NCI-H128 (cell line): ENCODE data around the gene IFITM1.
"Not testable (repeated sequence)": the region's sequence is repeated elsewhere in the genome, so short reads cannot be mapped to it uniquely, and the experiment has no call there.

Source experiments
- DNase-seq: peaks from one replicate; lab custom pipeline; 2025; ENCODE audit not compliant: unreplicated experiment; lab: John Stamatoyannopoulos, UW

Gene IFITM1

DNA sequence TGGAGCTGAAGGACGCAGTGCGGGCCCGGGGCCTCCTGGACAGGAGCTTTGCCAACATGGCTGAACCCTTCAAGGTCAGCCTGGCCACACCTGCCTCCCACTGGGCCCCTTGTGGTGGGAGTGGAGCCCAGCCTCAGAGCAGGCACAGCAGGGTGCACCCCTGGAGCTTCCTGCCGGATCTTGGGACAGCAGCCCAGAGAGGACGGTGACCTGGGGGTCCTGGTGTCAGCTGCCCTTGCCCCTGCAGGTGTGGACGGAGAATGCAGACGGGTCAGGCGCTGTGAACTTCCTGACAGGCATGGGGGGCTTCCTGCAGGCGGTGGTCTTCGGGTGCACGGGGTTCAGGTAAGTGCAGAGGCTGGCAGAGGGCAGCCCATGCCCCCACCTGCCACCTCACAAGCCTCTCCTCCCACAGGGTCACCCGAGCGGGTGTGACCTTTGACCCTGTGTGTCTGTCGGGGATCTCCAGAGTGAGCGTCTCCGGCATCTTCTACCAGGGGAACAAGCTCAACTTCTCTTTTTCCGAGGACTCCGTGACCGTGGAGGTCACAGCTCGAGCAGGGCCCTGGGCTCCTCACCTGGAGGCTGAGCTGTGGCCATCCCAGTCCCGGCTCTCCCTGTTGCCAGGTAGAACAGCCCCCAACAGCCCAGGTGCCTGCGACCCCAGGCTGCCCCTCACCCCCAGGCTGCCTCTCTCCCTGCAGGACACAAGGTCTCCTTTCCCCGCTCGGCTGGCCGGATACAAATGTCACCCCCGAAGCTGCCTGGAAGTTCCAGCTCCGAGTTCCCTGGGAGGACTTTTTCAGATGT, 19.8 kb upstream of the IFITM1 start:
- no peak for DNase-seq

DNA sequence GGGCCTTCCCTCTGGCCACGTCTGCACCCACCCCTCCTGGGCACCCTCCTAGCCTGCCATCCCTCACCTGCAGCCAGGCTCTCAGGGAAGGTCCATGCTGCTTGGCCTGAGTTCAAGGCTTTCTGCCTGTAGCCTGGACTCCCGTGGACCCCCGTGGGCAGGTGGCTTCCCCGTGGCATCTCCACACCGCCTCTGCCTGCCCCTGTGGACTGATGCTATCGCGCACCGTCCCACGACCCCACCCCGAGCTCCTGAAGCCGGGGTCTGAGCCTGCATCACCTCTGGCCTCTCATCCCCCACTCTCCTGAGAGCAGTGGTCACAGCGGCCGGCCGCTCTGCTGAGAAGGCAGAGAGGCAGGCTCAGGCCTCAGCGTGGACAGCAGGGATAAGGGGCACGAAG, 19.1 kb upstream of the IFITM1 start:
- DNase-seq, result no peak

DNA sequence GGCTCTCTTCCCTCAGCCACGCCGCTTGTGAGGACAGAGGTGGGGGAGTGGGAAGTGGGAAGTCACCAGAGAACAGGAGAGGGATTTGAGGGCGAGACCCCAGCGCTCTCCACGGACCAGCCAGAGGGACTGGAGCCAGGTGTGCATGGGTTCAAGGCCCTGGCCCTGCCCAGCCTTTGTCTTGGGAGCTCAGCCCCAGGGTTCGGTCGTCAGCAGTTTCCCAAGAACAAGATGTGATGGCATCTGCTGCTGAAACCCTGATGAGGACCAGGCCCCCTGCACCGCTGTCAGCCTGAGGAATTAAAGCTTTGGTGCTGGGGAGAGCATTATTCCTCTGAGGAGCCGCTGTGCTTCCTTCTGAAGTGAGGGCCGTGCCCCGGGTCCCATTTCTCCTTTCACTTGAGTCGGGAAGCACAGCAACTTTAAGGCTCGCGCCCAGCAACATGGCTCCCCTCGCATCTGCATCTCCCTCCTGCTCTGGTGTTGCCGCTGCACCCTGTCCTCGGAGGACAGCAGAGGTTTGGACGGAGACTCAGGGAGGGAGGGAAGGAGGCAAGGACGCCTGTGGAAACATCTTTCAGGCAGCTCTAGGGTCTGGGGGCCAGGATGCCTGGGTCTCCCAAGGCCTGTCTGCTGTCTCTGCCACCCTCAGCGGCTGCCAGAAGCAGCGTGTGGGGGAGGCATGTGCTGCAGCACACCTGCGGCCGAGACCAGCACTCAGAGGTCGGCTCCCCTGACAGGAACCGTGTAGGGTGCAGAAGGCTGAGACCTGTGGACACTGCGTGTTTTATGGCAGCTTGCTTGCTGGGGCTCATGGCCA, 18.3 kb upstream of the IFITM1 start:
- DNase-seq, result no peak

DNA sequence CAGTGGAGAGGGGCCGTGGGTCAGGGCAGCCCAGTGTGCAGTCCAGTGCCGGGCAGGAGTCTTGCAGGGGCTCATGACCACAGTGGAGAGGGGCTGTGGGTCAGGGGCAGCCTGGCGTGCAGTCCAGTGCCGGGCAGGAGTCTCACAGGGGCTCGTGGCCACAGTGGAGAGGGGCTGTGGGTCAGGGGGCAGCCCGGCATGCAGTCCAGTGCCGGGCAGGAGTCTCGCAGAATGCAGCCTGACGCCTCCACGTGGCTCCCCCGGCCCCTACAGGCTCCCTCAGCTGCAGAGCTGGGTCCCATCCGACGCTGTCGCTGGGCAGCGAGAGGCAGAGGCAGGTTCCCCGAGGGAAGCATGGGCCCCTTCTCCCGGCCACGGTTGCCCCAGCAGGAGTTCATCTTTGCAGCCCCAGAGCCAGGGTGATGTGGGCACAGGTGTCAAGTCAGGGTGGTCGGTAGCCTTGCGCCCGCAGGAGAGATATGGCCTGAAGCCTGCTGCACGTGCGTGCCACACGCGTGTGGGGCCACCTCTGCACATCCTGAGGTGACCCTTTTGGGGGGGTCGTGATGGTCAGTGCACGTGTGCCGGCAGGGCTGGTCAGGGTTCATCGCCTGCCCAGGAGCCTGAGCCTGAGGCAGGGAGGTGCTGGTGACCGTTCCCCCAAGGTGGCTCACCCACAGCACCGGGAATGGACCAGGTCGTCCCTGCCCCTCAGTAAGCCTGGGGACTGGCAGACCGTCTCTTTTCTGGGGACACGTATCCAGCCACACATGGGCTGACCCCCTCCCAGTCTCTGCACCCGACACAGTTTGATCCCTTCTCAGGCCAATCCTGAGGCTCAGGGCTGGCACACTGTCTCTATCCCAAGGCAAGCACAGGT, 17.4 kb upstream of the IFITM1 start:
- no peak for DNase-seq

DNA sequence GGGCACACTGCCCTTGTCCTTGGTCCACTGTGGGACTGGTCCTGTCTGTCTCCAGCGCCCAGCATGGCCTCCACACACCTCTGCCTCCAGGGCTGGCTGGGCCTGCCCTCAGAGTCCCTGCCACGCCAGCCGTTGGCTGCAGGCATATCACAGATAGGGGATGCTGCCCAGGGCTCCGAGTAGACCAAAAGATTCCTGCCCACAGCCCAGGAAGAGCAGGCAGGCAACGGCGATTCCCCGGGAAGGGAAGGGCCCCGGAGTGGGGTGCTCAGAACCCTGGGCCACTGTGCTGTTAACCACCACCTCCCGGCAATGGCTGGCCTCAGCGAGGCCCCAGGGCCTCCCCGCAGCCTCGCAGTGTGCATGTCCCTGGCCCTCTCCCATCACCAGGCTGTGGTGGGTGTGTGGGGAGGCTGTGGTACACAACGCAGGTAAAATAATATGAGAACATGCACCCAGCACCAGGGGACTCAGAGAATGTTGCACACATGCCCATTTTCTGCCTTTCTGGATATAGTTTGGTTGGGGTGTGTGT, 16.7 kb upstream of the IFITM1 start:
- DNase-seq, result no peak

DNA sequence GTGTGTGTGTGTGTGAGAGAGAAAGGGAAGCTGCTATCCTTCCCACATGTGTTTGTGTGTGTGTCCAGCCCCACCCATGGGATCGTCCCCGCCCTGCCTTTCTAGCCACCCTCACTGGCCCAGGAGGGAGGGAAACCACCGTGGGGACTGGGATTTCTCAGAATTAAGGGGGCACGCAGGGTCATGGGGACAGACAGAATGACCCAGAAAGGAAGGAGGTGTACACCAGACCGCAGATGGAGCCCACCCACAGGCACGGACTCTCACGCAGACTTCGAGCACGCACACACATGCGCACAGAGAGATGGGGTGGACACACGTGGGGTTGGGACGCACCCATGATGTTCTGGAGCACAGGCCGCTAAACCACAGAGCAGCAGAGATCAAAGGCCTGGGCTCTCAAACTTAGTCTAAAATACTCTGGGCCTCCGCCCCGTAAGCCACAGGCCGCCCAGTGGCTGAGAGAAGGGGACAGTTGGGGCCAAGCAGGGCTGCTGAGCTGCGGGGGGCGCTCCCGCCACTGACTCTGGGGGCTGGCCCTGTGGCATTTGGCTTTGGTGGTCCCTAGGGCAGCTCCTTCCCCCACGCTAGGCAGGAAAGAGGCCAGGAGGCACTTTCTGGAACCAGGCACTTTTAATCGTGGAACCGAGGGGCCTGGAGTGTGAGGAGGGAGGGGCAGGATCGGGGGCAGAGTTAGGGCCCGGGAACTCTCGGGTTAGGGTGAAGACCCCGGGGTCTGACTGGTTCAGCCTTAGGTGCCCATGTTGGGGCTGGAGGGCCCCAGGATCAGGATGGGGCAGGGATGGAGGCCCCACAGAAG, 16.0 kb upstream of the IFITM1 start:
- no peak for DNase-seq

DNA sequence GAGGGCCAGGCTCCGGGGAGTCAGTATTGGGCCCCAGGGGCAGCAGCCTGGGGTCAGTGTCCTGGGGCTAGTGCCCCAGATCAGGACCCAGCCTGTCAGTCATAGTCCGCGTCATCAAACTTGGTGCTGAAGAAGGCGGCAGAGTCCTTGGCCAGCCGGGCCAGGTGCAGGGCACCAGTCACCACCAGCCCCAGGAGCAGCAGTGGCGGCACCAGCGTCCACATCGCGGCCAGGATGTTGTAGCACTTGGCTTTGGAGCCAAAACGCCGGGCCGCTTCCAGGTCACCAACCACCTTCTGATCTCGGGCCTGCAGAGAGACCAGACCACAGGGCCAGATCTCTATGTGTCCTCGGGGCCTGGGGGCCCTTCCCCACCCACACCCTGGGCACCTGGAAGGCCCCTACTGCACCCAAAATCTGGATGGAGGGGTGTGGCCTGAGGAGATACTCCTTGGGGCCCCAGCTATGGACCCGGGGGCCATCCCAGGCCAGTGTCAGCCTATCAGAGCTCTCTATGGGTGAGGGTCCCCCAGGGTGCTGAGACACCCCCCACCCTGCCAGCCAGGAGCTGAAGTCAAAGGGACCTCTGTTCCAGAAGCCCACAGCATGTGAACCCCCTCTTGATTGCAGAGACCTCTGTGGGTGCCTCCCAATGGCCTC, 15.3 kb upstream of the IFITM1 start:
- no peak for DNase-seq

DNA sequence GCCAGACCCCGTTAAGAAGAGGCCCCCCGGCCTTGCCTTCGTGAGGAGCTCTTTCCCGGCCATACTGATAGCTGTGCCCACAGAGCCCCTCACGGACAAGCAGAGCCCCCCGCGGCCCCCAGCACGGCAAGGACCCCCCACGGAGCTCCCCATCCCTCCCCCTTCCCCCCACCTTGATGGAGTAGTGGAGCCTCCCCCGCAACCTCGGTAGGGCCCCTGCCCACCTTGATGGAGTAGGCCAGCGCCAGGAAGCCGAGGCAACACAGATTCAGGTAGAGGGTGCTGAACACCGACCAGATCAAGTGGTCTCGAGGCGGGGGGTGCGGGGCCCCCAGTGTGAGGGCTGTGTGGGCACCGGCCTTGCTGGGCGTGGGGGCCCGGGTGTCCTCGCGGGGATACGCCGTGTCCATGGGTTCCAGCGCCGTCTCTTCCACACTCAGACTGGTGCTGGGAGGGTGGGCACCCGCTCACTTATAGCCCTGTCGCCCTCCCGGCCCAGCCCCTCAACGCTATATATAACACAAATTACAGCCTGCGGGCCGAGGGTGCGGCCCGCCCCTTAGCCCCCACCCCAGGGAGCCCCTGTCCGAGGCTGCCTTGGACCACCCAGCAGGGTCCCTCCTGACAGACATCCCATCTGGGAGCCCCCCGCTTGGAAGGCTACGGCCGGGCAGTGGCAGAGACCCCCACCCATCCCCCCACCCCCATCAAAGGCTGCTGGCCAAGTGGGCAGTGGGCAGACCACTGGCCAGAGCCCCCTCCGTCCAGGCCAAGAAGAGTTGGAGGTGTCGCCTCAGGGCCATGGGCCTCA, 14.6 kb upstream of the IFITM1 start, which contains the start of gene IFITM5:
IFITM5 (minus strand) TSS at position 446 of the 811 bp plus-strand sequence; CDS start at position 410, 36 bp downstream.
- no peak for DNase-seq

DNA sequence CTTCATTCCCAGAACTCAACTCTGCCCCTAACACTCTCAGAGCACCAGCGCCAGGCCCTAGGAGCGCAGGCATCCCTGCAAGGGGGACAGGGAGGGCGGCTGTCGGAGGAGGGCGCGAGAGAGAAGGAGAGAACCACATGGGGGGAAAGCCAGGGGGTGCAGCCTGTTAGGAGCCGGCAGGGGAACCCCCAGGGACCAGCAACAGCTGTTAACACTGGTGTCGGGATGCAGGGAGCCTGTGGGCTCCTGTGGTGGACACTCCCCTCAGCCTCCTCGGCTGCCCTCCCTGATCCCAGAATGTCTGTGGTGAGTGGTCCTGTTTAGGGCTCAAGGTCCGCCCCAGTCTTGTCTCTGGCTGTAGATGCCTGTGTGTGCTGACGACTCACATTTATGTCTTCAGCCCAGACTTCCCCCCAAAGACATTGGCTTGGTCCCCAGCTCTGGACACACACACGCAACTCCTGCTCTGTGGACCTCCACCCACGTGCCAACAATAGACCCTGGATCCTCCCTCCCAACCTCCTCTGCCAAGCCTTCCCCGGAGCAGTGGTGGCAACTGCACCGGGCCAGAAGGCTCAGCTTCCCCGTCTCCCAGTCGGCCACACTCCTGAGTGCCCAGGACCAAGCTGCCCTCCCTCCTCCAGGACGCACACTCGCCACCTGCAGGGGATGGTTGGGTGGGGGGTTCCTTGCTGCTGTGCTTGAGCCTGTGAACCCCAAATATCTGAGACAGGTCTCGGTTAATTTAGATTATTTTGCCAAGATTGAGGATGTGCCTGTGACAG, 13.7 kb upstream of the IFITM1 start:
- DNase-seq, result no peak

DNA sequence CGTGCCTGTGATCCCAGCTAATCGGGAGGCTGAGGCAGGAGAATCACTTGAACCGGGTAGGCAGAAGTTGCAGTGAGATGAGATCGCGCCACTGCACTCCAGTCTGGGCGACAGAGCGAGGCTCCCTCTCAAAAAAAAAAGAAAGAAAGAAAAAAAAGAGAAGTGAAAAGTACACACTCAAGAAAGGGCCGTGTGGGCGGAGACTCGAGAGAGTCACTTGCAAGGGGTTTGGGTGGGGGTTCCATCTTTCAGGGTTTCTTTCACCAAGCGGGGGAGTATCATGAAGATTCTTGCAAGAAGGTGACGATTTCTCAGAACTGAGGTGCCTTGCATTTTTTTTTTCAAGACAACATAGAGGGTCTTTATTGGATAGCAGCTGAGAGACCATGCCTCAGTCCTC, 10.5 kb upstream of the IFITM1 start:
- DNase-seq, result no peak

DNA sequence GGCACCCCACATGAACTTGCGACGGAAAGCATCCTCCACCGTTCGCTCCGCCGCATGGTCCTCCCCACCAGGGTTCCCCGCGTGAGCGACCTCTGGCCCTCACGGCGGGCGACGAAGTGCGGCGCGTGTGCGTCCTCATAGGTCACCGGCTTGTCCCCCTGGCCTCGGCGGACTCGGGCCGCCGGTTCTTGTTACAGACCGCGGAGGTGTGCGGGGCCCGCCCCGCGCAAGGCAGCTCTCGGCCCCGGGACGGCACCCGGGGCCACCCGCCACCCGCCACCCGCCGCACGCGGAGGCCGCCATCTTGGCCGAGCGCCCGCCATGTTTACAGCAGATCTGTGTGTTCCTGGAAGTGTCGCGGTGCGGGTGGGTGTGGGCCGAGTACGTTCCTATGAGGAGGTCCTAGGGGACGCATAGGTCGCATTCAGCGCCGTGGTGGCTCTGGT, 9.8 kb upstream of the IFITM1 start:
- no peak for DNase-seq

DNA sequence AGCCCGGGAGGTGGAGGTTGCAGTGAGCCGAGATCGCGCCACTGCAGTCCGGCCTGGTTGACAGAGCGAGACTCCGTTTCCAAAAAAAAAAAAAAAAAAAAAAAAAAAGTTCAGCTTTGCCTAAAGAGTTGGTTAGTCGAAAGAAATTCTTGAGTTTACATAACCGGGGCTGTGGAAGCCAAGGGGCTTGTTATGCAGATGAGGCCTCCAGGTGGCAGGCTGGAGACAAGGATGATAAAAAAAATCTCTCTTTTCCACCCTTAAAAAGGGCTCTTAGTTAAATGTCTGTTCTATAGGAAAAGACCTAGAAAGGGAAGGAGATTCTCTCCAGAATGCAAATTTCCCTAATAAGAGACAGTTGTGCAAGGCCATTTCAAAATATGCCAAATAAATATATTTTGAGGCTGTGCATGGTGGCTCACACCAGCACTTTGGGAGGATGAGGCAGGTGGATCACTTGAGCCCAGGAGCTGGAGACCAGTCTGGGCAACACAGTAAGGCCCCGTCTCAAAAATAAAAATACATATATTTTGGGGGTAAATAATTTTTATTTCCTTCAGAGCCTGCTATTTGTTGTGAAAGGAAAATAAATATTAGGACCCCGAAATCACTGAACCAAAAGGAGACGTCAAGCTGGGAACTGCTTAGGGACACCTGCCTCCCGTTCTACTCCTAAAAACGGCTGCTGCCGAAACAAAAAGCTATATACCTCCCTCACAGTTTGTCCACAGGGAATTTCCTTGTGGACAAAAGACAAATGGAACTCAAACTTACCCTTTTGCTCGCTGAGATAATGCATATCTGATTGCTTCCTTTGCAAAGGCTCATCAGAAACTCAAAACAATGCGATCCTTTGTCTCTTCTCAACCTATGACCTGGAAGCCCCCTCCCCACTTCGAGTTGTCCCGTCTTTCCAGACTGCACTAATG, 8.7 kb upstream of the IFITM1 start:
- DNase-seq, result no peak

DNA sequence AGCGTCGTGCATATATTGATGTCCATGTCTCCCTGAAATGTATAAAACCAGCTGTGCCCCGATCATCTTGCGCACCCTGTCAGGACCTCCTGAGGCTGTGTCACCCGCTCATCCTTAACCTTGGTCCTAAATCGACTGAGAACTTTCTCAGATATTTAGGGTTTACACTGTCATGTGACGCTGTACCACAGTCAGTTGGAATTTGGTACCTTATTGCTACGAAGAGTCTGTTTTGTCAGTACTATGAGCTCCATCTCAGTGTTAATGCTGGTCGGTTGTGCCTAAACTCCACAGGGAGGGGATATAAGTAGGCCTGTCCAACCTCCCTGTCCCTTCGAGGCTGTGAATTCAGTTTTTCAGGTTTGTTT, 8.0 kb upstream of the IFITM1 start:
- no peak for DNase-seq

DNA sequence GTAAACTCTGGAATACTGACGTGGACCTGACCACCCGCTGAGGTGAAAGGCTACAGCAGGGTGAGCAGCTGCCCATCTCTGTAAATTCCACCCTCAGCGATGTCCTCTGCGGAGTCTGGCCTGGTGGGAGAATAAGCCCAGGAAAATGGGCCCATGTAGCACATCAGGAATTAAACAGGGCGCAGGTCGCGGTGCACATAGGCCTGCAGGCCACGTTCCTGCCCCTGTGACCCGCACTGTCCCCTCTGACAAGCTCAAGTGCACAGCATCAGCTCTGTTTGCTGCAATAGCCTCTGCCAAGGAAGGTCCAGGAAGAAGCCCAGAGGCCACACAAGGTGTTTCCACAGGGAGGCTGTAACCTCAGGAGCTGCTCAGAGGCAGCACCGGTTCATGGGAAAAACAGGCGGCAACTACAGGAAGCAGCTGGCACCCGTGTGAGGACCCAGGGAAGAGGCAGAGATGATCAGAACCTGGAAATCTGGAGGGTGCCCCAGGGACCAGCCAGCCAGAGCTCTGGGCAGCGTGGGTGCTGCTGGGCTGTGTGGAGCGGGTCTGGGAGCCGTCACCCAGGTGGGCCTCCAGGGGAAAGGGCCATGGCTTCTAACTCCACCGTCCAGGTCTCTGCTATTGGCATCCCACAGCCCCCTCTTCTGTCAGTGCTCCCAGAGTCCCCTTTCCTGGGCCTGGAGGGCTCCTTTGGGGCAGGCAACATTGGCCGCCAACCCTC, 7.0 kb upstream of the IFITM1 start:
- no peak for DNase-seq

DNA sequence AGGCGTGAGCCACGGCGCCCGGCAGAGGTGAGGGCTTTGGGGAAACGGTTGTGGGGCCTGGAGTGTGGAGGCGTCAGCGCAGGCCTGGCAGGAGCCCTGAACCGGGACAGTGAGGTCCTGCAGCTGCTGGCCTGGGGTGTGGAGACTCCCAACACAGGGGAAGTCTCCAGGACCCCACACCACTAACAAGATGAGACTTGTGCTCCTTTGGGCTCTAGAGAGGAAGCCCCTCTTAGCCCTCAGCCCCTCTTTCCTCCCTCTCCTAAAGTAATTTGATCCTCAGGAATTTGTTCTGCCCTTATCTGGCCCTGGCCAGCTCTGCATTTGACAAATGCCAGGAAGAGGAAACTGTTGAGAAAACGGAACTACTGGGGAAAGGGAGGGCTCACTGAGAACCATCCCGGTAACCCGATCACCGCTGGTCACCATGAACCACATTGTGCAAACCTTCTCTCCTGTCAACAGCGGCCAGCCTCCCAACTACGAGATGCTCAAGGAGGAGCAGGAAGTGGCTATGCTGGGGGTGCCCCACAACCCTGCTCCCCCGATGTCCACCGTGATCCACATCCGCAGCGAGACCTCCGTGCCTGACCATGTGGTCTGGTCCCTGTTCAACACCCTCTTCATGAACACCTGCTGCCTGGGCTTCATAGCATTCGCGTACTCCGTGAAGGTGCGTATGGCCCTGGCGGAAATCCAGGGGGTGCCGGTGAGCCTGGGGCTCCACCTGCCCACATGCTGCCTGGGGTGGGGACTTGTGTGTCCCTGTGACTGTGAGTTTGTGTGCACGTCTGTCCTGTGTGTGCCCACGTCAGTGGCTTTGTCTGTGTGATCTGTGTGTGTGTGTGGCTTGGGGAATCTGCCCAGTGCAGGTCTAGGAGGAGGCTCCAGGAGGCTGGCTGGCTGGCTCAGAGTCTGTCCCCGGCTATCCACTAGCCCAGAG, 5.8 kb upstream of the IFITM1 start, which contains the start of gene IFITM2:
IFITM2 (plus strand) TSS at position 51 of the 943 bp plus-strand sequence; CDS start at position 428, 377 bp downstream.
- DNase-seq, result not testable (repeated sequence)
